Activated T-cell treated with anti-CD3 and anti-CD28 coated beads, Interleukin-2, amount 50 U/mL, for 24 hours (primary cell): ENCODE measurements around the gene KIAA1549.

Experiments
- DNase-seq: peaks from one replicate; pipeline ENCODE4 v3.0.0-alpha.2; 2020
- H3K27ac Mint-ChIP-seq: 2 replicates; pipeline ENCODE4 v1.8.0; 2020; ENCODE audit warnings: mild to moderate bottlenecking, mixed read lengths
- H3K27me3 Mint-ChIP-seq: 2 replicates; pipeline ENCODE4 v1.8.0; 2020; ENCODE audit warnings: mixed read lengths
- H3K36me3 Mint-ChIP-seq: 2 replicates; pipeline ENCODE4 v1.8.0; 2020; ENCODE audit warnings: low read depth, mixed read lengths
- H3K4me1 Mint-ChIP-seq: 2 replicates; pipeline ENCODE4 v1.8.0; 2020; ENCODE audit warnings: low read depth, mixed read lengths
- H3K4me3 Mint-ChIP-seq: 2 replicates; pipeline ENCODE4 v1.8.0; 2020; ENCODE audit warnings: mild to moderate bottlenecking, moderate library complexity, mixed read lengths
- H3K9me3 Mint-ChIP-seq: 2 replicates; pipeline ENCODE4 v1.8.0; 2020; ENCODE audit warnings: mixed read lengths

Gene KIAA1549

DNA sequence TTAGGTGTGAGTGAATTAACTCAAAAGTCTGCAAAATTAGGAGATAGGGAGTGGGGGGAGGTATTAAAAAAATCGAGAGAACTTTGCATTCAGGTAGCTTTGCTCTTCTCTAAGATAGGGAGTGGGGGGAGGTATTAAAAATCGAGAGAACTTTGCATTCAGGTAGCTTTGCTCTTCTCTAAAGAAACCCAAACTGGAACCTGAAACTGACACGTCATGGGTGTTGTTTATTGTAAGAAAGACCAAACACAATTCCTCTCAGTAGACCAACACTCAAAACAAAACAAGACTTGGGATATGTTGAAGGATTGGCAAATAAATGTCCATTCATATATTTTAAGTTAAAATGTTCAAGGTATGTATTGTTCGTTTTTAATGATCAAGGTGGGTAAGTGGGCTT is 87.9 kb downstream of the KIAA1549 start:
- H3K4me1 Mint-ChIP-seq = peaks cover 8% of the 10 kb centered on the region
- no peak for DNase-seq
- H3K27ac Mint-ChIP-seq = no peak overlapping the region
- no peak overlapping the region for H3K4me3 Mint-ChIP-seq
- no peaks in the 10 kb centered on the region for H3K36me3 Mint-ChIP-seq
- no peaks in the 10 kb centered on the region for H3K9me3 Mint-ChIP-seq
- peaks cover 8% of the 10 kb centered on the region for H3K27me3 Mint-ChIP-seq

DNA sequence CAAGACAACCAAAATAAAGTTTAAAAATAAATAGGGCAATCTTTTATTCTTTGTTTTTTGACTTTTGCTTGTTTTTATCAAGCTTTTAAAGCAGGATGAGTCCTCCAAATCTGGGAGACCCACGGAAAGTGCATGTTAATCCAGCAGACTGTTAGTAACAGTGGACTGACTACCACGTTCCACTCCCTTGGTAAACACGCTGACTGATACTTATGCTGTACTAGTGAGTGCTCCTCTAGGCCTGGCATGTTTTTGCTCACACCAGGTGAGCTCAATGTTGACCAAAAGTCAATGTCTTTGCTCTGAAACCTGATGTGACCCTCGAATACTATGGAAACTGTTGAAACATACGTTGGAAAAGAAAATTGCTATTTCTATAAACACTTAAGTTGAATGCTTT is 88.4 kb downstream of the KIAA1549 start:
- peaks cover 8% of the 10 kb centered on the region for H3K27me3 Mint-ChIP-seq
- peaks cover 4% of the 10 kb centered on the region for H3K4me1 Mint-ChIP-seq
- no peaks in the 10 kb centered on the region for H3K36me3 Mint-ChIP-seq
- H3K27ac Mint-ChIP-seq = no peak overlapping the region
- no peak for DNase-seq
- no peaks in the 10 kb centered on the region for H3K9me3 Mint-ChIP-seq
- H3K4me3 Mint-ChIP-seq = no peak overlapping the region

DNA sequence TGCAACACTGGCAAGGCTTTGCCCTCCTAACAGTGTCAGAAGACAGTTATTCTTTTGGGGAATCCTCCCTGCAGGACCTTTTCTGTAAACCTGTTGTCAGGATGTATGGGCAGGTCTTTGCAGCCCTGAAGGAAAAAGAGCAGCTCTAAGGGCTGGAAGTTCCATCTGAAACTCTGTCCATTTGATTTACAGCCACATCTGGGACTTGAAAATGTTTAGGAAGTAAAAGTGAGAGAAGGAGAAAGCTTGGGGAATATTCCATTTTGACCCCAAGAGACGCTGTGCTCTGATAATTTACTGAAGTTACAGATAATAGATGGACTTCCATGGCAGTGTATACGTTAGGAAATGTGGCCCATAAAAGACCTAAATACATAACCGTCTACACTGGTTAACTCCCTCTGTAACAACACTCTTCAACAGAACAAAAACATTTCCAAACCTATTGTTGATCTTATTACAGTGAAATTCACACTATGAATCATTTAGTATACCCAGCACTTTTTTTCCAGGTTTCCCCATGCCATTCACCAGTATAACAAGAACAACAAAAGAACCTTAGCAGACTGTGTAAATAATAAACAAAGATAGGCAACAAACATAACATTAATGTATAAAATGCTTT is 89.1 kb downstream of the KIAA1549 start:
- no peaks in the 10 kb centered on the region for H3K36me3 Mint-ChIP-seq
- H3K4me3 Mint-ChIP-seq = no peak overlapping the region
- no peak overlapping the region for H3K27ac Mint-ChIP-seq
- H3K27me3 Mint-ChIP-seq = peaks cover 8% of the 10 kb centered on the region
- DNase-seq = no peak
- peaks cover 3% of the 10 kb centered on the region for H3K4me1 Mint-ChIP-seq
- H3K9me3 Mint-ChIP-seq = no peaks in the 10 kb centered on the region

- Mint-ChIP-seq H3K27ac (no peak overlapping the region), H3K4me3 (no peak overlapping the region), H3K4me1 (peaks cover 6% of the 10 kb centered on the region), H3K36me3 (no peaks in the 10 kb centered on the region), H3K27me3 (peaks cover 8% of the 10 kb centered on the region), H3K9me3 (no peaks in the 10 kb centered on the region)
- DNase-seq = no peak
Observed at GRCh38 chr7:138891446-138891810, 89.8 kb downstream of the KIAA1549 start.

GRCh38 chr7:138890499-138891445 is 90.4 kb downstream of the KIAA1549 start:
- H3K27me3 Mint-ChIP-seq = peaks cover 8% of the 10 kb centered on the region
- peaks cover 10% of the 10 kb centered on the region for H3K4me1 Mint-ChIP-seq
- H3K27ac Mint-ChIP-seq = no peak overlapping the region
- H3K36me3 Mint-ChIP-seq = no peaks in the 10 kb centered on the region
- H3K4me3 Mint-ChIP-seq = no peak overlapping the region
- H3K9me3 Mint-ChIP-seq = no peaks in the 10 kb centered on the region
- DNase-seq = no peak

DNA sequence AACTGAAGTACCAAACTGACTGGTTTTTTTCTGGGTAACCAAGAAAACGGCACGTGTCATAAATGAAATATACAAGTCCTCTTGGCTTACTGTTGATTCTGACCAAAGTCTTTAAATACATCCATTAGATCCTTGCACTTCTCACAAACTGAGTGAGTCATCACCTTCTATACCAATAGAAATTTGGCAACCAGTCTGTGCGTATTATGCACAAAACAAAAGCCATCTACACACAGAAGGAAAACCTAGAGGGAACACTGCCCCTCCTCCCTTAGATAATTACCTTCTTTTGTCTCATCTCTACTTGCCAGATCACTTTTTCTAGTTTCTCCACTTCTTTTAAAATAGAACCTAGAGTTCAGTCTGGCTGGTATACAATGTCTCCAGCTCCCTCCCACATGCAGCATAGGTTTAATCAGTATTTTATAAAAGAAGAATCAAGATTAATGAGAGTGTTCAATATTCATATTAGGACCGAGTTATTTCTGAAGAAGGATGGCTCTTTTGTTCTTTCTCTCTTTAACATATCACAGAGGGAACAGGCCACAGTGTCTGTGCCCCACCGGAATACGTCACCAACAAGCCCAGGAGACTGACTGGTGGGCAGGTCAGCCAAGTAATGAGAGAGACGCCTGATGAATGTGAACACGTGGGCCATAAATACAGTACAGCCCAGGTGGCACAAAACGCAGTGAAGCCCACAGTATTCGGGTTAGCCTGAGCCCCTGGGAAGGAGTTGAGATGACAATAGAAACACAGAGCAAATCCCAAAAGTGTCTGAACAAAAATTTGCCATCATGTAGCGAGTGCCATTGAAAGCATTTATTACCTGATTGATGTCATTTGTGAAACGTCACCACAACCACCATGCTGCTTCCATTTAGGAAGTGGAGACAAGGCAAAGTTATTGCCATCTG is 91.3 kb downstream of the KIAA1549 start:
- H3K9me3 Mint-ChIP-seq = no peaks in the 10 kb centered on the region
- no peak for DNase-seq
- no peak overlapping the region for H3K27ac Mint-ChIP-seq
- no peak overlapping the region for H3K4me3 Mint-ChIP-seq
- peaks cover 11% of the 10 kb centered on the region for H3K4me1 Mint-ChIP-seq
- H3K27me3 Mint-ChIP-seq = peaks cover 2% of the 10 kb centered on the region
- H3K36me3 Mint-ChIP-seq = no peaks in the 10 kb centered on the region

GRCh38 chr7:138887872-138888656 is 93.1 kb downstream of the KIAA1549 start:
- Mint-ChIP-seq H3K27ac (no peak overlapping the region), H3K9me3 (no peaks in the 10 kb centered on the region), H3K36me3 (no peaks in the 10 kb centered on the region), H3K4me1 (peaks cover 12% of the 10 kb centered on the region), H3K27me3 (no peaks in the 10 kb centered on the region), H3K4me3 (no peak overlapping the region)
- DNase-seq = no peak

DNA sequence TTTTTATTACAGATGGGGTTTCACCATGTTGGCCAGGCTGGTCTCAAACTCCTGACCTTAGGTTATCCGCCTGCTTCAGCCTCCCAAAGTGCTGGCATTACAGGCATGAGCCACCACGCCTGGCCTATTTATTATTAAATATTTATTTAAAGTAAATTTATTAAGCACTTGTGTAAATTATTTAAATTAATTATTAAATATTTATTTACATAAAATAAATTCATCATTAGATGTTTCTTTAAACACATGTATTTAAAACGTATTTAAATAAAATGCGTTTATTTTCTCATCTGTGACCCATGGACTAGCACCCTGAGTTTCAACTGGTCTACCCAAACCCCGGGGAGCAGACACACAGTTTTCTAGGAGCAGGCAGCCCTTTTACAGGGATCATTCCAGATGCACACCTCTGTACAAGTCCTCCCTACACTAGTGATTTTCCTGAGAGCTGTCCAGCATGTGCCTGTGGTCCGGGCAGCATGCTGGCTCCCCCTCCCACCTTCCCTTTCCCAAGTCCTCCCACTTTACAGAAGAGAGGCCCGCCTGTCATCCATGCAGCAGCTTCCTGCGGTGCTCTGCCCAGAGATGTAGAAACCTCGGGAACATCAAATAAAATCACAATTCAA is 94.0 kb downstream of the KIAA1549 start:
- Mint-ChIP-seq H3K9me3 (no peaks in the 10 kb centered on the region), H3K27me3 (no peaks in the 10 kb centered on the region), H3K4me3 (no peak overlapping the region), H3K4me1 (peaks cover 19% of the 10 kb centered on the region), H3K36me3 (no peaks in the 10 kb centered on the region), H3K27ac (no peak overlapping the region)
- no peak for DNase-seq

- H3K9me3 Mint-ChIP-seq = no peaks in the 10 kb centered on the region
- H3K27me3 Mint-ChIP-seq = no peaks in the 10 kb centered on the region
- peak overlapping the region; percentile 80 for H3K27ac Mint-ChIP-seq
- H3K4me1 Mint-ChIP-seq = peaks cover 25% of the 10 kb centered on the region
- H3K36me3 Mint-ChIP-seq = no peaks in the 10 kb centered on the region
- DNase-seq = no peak
- H3K4me3 Mint-ChIP-seq = no peak overlapping the region
Observed at GRCh38 chr7:138886501-138886917, 94.7 kb downstream of the KIAA1549 start.

DNA sequence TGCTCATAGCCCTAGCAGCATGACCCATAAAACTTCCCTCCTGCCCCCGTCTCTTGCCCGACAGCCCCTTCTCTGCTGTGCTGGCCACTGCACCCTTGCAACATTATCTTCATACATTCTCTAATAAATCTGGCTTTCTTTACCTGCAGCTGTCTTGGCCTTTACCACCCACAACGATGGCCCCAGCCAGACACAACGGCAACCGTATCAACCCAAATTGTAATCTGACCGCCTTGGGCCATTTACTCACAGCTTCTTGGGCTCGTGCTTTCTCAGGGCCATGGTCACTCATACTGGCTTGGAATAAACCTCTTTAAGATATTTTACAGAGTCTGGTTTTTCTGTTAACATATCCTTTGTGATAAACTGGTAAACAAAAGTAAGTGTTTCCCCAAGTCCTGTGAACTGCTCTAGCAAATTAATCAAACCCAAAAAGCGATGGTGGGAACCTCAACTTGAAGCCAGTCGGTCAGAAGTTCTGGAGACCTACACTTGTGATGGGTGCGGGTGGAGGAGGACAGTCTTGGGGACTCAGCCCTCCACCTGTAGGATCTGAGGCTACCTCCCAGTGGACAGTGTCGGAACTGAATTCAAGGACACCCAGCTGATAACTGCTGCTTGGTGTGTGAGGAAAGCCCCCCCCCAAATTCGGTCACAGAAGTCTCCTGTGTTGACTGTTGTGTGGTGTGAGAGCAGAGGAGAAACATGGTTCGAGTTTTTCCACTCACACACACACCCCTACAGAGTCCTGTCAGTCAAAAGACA is 95.6 kb downstream of the KIAA1549 start:
- Mint-ChIP-seq H3K27me3 (no peaks in the 10 kb centered on the region), H3K4me1 (peaks cover 28% of the 10 kb centered on the region), H3K4me3 (no peak overlapping the region), H3K9me3 (no peaks in the 10 kb centered on the region), H3K36me3 (no peaks in the 10 kb centered on the region), H3K27ac (no peak overlapping the region)
- no peak for DNase-seq

DNA sequence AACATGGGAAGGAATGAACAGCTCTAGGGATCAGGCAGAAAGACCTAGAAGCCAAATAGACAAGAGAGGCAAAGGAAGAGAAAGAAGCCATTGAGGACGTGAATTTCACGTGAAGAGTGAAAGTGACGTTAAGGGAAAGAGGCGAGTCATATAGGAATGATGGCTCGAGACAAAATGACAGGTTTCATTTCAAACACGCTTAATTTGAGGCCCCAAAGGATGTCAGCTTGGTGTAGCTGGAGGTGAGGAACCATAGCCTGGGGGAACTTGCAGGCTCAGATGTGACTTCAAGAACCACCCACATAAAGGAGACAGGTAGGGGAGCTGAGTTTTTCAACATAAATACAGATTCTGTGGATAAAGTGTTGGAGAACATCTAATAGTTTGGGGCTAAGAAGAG is 98.9 kb downstream of the KIAA1549 start:
- H3K27ac Mint-ChIP-seq = peak overlapping the region; percentile 47
- DNase-seq = no peak

DNA sequence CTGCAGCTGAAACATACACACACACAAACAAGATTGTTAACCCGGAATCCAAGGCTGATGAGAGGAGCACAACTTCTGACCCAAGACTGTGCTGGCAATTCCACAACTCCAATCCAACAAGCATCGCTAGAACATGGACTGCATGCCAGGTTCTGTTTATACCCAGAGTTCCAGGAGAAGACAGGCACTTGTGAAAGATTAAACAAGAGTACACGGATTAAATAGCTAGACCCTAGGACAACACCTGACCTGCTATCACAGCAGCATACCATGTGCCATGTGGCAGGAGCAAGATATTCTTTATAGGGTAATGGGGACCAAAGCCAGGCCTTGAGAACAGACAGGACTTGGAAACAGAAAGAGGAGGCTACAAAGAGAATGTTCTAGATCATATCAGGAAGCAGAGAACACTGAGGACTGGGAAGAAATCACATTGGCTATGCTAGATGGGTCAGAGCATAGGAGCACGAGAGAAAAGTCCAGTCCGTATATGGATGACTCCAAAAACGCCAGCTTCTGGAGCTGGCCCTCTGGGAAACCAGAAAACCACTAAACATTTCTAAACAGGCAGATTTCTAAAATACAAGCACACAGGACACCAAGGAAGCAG is 99.5 kb downstream of the KIAA1549 start:
- Mint-ChIP-seq H3K36me3 (no peaks in the 10 kb centered on the region), H3K9me3 (no peaks in the 10 kb centered on the region), H3K4me1 (peaks cover 27% of the 10 kb centered on the region), H3K27me3 (no peaks in the 10 kb centered on the region), H3K4me3 (no peak overlapping the region), H3K27ac (peak overlapping the region; percentile 47)
- no peak for DNase-seq

More for the DNA sequence above, 98.9 kb downstream of the KIAA1549 start:
- Mint-ChIP-seq H3K4me3 (no peak overlapping the region), H3K27me3 (no peaks in the 10 kb centered on the region), H3K9me3 (no peaks in the 10 kb centered on the region), H3K4me1 (peaks cover 25% of the 10 kb centered on the region), H3K36me3 (no peaks in the 10 kb centered on the region)
